Measurements from ENCODE around the gene GP1BB. TPM values are rescaled to one million over a fixed set of nuclear protein-coding genes. Genes with fewer than 3 reads are reported as not detected.
"Not testable (repeated sequence)": the region's sequence is repeated elsewhere in the genome, so short reads cannot be mapped to it uniquely, and the experiment has no call there.

The GP1BB gene
- total and polyA plus RNA-seq, 12 donors, result 0.42 to 29.8 (median 4.7) TPM; not detected in 2

GRCh38 chr22:19694696-19695095 is 28.6 kb upstream of the GP1BB start:
- no peak for DNase-seq
- H3K27ac ChIP-seq, result no peak overlapping the region
- TF ChIP-seq POLR2A (IDR thresholded peaks at IDR 0.05) (no peak), CTCF (IDR thresholded peaks at IDR 0.05) (no peak)
- no peaks in the 10 kb centered on the region for H3K27me3 ChIP-seq
- no peaks in the 10 kb centered on the region for H3K4me1 ChIP-seq (replicated peaks in 1 of 2)
- intact Hi-C loops (cut with DNase I), result no loop called here
- no peaks in the 10 kb centered on the region for H3K36me3 ChIP-seq (replicated peaks in 1 of 2)
- WGBS, 4 donors, result 84 to 91% (median 90%) methylated on average over 13 of the region's 13 CpGs
- H3K9me3 ChIP-seq (replicated peaks in 1 of 3), result no peaks in the 10 kb centered on the region
- H3K4me3 ChIP-seq, result no peak overlapping the region

- intact Hi-C loops (cut with DNase I), result no loop called here
- Histone ChIP-seq H3K27me3 (no peaks in the 10 kb centered on the region), H3K9me3 (replicated peaks in 1 of 3) (no peaks in the 10 kb centered on the region), H3K27ac (no peak overlapping the region), H3K4me3 (no peak overlapping the region), H3K36me3 (replicated peaks in 1 of 2) (no peaks in the 10 kb centered on the region), H3K4me1 (replicated peaks in 1 of 2) (no peaks in the 10 kb centered on the region)
- TF ChIP-seq CTCF (IDR thresholded peaks at IDR 0.05) (no peak), POLR2A (IDR thresholded peaks at IDR 0.05) (no peak)
- 78 to 92% (median 84%) methylated on average over 1 to 2 of the region's 2 CpGs; no CpG with 5 or more reads in 1 of the 4 donors for WGBS, 4 donors
- DNase-seq, result no peak
Observed at GRCh38 chr22:19696504-19697276, 26.6 kb upstream of the GP1BB start.

- WGBS, 4 donors, result 72 to 91% (median 79%) methylated on average over 1 of the region's 1 CpG
- H3K9me3 ChIP-seq (replicated peaks in 1 of 3); H3K4me1 ChIP-seq (replicated peaks in 1 of 2); H3K27ac ChIP-seq; H3K36me3 ChIP-seq (replicated peaks in 1 of 2); H3K27me3 ChIP-seq; DNase-seq; H3K4me3 ChIP-seq; intact Hi-C loops (cut with DNase I): not testable (repeated sequence)
Observed at GRCh38 chr22:19697871-19698270, 25.5 kb upstream of the GP1BB start.

- no peaks in the 10 kb centered on the region for H3K9me3 ChIP-seq (replicated peaks in 1 of 3)
- no peaks in the 10 kb centered on the region for H3K36me3 ChIP-seq (replicated peaks in 1 of 2)
- no peak overlapping the region for H3K27ac ChIP-seq
- intact Hi-C loops (cut with DNase I), result no loop called here
- 86 to 94% (median 93%) methylated on average over 6 of the region's 6 CpGs for WGBS, 4 donors
- no peak for DNase-seq
- no peaks in the 10 kb centered on the region for H3K27me3 ChIP-seq
- H3K4me3 ChIP-seq, result no peak overlapping the region
- no peaks in the 10 kb centered on the region for H3K4me1 ChIP-seq (replicated peaks in 1 of 2)
- TF ChIP-seq POLR2A (IDR thresholded peaks at IDR 0.05) (no peak), CTCF (IDR thresholded peaks at IDR 0.05) (no peak)
Observed at GRCh38 chr22:19700790-19701419, 22.4 kb upstream of the GP1BB start.
